D341Med (cell line): ENCODE measurements around the gene SLC52A1.
A peak's percentile ranks its signal among the peaks of the same experiment; 100 is the strongest.

Experiments
- DNase-seq: peaks from one replicate; pipeline ENCODE4 v3.0.0; 2012; ENCODE audit warnings: low spot score

Gene SLC52A1

DNA sequence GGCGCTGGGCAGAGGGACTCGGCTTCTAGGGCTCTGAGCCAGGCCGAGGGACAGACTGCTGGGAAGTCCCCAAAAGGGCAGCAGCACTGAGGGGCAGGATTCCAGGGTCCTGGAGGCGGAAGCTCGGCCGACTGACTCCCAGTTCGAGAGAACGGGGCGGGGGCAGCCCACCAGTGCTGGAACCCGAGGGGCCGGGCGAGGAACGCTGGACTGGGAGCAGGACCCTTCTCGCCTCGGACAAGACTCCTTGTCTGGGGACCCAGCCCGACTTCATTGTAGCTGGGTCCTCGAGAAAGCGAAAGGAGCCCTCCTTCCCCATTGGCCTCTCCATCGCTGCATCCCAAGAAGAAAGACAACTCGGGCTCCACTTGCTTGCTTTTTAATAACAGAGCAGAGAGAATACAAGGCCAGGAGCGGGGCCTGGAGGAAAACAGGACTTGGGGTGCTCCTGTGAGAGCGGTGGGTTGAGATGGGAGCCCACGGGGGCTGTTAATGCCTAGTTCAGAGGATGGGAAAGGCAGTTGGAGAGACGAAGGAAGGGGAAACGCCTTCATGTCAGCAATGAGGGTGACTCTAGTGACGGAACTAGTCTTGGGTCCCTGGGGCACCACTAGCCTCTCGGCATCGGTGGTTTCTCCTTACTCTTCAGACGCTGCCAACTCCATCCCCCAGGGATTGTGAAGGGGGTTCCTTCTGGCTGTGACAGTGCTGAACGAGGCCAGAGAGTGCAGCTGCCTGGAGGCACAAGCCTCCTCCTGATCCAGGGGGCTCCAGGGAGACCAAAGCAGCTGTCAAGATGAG is 47.3 kb downstream of the SLC52A1 start:
- DNase-seq, result peak; percentile 41

DNA sequence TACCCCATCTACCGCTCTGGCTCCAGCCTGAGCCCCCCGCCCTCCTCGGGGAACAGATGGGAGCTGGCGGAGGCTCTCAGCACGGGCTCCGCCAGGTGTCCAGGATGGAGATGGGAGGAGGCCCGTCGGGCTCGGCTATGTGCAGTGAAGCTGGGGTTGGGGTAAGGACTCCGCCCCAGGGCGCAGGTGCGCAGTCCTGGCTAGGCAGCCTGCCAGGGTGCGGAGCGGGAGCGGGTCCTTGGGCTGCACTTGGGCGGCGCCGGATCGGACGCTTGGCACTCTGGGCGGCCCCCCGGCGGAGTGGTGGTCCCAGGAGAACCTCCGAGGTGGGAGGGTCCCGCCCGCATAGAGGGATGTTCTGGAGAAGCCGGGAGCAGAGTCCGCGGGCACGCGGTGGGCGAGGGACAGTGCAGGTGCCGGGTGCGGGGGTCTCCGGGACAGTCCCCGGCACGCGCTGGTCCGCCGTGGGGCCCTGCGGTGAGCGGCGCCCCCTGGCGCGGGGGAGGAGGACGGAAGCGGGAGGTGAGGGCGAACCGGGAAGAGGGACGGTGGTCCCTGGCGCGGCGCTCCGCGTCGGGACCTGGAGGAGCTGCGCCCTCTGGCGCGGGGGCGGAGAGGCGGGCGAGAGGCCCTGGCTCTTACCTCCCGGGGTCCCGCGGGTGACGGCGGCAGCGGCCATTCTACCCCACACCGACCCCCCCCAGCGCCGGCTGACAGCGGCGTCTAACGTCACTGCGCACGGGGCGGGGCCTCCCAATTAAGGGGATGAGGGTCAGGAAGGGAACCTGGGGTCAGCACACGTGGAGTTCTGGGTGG is 48.1 kb downstream of the SLC52A1 start, which contains the start of gene CAMTA2:
Gene CAMTA2, minus strand, starts transcription at position 725 of the 816 bp plus-strand sequence. CDS start 1,453 bp downstream, outside the sequence.
- peak; percentile 88 for DNase-seq

- DNase-seq, result no peak
Observed at GRCh38 chr17:4986403-4986802, 48.8 kb downstream of the SLC52A1 start.
